ENCODE measurements around the gene PLA2G4A.

PLA2G4A gene

GRCh38 chr1:186834399-186834958 is 5.7 kb downstream of the PLA2G4A start:
- no peak for DNase-seq

DNA sequence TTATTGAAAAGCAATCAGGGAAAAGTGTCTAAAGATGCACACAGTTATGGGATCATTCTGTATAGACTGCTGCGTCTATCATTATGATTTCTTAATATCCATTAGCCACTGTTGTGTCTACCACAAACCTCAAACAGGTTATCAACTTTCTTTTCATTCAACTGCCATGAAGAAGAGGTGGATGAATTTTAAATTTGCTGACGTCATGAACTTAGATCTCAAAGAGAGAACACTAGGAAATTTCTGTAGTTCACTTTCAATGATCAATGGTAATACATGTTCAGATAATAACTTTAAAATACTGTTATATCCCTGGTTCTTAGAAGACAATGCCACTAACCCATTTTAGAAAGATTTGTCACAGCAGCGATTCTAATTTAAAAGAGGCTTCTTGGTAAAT is 6.7 kb downstream of the PLA2G4A start:
- DNase-seq: no peak

GRCh38 chr1:186837806-186838205 is 9.1 kb downstream of the PLA2G4A start:
- DNase-seq: no peak

DNA sequence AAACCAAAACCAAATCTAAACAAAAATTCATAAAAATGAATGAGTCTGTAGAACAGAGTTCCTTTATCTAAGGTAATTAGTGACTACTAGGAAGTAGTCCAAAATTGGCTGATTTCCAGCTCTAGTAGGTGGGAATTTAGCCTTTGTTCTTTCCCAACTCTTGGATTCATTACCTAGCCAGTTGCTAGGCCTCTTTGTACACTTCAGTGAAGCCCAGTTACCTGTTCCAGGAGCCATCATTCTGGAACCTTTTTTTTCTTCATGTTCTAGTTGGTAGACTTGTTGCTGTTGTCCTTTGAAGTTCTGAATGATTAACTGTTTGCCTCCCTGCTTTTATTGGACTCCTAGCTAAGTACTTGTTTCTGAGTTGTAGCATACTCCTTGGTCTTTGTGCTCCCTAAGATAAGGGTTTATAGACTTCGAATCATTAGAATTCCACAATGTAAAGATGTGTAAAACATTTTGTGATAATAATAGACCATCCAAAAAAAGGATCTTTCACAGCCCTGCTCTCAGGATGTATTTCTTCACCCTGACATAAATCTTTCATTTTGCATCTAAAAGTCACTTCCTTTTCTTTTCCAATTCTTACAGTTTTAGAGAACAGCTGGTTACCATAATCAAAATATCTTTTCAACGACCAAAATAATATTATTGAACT is 9.8 kb downstream of the PLA2G4A start:
- DNase-seq: no peak

GRCh38 chr1:186839041-186839400 is 10.3 kb downstream of the PLA2G4A start:
- no peak for DNase-seq

GRCh38 chr1:186841599-186841998 is 12.8 kb downstream of the PLA2G4A start:
- DNase-seq: no peak

DNA sequence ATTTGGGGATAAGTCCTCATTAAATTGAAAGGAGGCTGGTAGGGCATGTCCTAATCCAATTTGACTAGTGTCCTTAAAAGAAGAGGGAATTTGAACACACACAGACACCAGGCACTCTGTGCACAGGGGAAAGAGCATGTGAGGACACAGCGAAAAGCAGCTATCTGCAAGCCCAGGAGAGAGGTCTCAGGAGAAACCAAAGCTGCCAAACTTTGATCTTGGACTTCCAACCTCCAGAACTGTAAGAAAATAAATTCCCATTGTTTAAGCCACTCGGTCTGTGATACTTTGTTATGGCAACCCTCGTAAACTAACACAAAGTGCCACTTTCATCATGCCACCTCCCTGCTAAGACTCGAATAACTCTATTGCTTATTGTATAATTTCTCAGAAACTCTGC is 13.8 kb downstream of the PLA2G4A start:
- no peak for DNase-seq

DNA sequence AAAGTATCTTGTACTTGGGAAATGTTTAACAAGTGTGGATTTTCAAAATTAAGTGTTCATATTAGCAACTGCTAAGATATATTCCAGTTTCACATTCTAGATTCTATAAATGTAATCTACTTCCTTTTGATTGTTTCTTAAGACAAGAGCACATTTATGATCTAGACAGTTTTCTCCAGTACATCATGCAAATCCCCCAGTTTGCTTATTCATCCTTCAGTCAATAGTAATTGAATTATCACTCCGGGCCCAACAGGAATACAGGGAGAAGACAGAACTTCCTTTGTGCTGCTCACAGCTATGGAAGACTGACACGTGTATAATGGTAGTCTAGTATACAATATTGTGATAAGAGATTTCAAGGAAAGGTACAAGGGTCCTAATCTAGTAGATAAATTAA is 14.5 kb downstream of the PLA2G4A start:
- DNase-seq: no peak

- no peak for DNase-seq
Observed at GRCh38 chr1:186843931-186844330, 15.2 kb downstream of the PLA2G4A start.

DNA sequence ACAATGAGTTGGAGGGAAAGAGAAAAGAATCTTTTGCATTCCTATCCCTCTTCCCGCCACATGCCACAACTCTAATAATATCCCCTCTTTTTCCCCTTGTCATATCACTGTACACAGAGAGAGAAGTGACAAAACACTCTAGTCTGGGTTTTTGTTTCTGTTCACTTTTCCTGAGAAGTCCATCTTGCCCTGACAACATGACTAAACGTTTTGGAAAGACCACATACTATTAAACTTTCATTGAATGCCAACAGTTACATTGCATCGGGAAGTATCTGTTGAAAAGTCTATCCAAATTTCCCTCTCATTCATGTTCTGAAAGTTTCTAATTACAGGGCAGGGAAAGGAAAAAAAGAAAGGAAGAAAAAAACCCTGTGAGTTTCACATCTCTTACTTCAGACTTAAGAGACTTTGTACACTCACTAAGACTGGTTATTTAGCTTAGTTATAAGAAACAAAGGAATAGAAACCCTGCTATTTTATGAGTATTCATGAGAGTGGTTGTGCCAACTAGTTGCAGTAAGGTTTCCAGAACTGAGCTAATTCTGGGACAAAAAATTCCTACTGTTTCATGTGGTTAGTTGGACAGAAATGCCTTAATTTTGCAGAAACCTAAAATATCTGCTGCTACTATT is 16.9 kb downstream of the PLA2G4A start:
- DNase-seq: no peak

GRCh38 chr1:186848509-186849130 is 19.9 kb downstream of the PLA2G4A start:
- no peak for DNase-seq

- DNase-seq: no peak
Observed at GRCh38 chr1:186849271-186849671, 20.5 kb downstream of the PLA2G4A start.

GRCh38 chr1:186849826-186850225 is 21.1 kb downstream of the PLA2G4A start:
- no peak for DNase-seq

- no peak for DNase-seq
Observed at GRCh38 chr1:186854102-186854501, 25.4 kb downstream of the PLA2G4A start.

GRCh38 chr1:186858923-186859322 is 30.2 kb downstream of the PLA2G4A start:
- DNase-seq: no peak

- no peak for DNase-seq
Observed at GRCh38 chr1:186859995-186860394, 31.2 kb downstream of the PLA2G4A start.

GRCh38 chr1:186864296-186864695 is 35.5 kb downstream of the PLA2G4A start:
- no peak for DNase-seq

GRCh38 chr1:186865253-186865652 is 36.5 kb downstream of the PLA2G4A start:
- DNase-seq: no peak

- DNase-seq: no peak
Observed at GRCh38 chr1:186865857-186866256, 37.1 kb downstream of the PLA2G4A start.

DNA sequence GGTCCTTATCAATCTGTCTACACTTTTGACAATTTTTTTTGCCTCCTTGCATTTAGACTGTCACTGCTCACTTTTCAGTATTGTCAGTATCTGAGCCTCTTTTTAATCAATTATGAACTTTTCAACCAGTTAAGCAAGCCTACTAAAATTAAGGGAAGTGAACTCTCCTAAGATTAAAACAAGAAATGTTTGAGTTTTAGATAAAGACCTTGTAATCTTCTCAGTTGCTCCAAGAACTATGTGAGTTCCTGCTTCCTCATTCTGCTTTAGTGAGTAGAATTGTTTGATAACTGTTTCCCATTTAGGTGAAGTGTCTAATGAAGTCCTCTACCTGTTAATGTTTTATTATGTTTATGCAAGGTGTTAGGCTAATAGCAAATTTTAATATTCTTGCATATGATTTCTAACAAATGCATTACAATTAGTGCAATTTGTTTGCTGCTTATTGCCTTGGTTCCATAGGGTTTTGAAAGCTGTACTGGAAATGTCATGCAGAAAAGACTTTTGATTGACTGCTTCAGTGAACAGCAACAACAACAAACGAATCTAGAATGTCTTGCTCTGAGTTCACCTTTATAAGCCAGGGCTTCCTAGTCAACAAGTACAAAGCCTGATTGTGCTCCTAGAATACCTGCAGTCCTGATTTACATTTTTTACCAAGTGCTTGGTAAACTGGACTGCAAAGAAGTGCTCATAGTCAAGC is 40.9 kb downstream of the PLA2G4A start:
- no peak for DNase-seq

- DNase-seq: no peak
Observed at GRCh38 chr1:186871784-186872183, 43.0 kb downstream of the PLA2G4A start.

- no peak for DNase-seq
Observed at GRCh38 chr1:186872291-186872690, 43.5 kb downstream of the PLA2G4A start.

DNA sequence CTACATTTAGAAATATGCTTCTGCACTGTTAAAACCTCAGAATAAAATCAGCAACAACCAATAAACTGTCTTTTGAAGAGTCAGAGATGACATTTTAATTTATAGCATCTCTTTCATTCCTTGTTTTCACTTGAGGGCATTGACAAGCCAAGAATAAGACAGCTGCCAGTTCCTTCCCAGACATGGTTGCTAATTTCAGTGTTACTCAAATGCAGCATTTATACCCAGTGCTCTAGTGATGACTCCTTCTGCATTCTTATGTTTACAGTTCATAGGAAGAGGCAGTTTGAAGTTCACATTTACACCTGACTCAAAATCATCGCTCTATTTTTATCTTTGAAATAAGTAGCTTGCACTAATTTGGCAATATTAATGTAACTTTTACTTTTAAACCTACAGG is 44.9 kb downstream of the PLA2G4A start:
- no peak for DNase-seq
